SK-N-SH treated with all-trans-retinoic acid at 6 μM for 48 hours (cell line): Measurements from ENCODE around the gene PLA2G12B.

Source experiments
- ARNTL ChIP-seq: fragments of 450-650 bp; formaldehyde crosslinking; IDR thresholded peaks from 2 replicates; pipeline ENCODE4 v1.5.0; 2020; ENCODE audit warnings: low read depth, mild to moderate bottlenecking, moderate library complexity, borderline replicate concordance
- TF ChIP-seq, protein P1 (sequence below): fragments of 250-450 bp; sonication (Bioruptor Pico); IDR thresholded peaks from 2 replicates; pipeline ENCODE4 v1.8.0; 2020; ENCODE audit warnings: mild to moderate bottlenecking, moderate library complexity, borderline replicate concordance
- TF ChIP-seq, protein P2 (sequence below): fragments of 250-450 bp; sonication (Bioruptor Pico); IDR thresholded peaks from 2 replicates; pipeline ENCODE4 v1.5.1; 2021; ENCODE audit warnings: mild to moderate bottlenecking, moderate library complexity

- no peak for TF ChIP-seq ARNTL (CRISPR knock-in tag)
- TF ChIP-seq, protein P1, sequence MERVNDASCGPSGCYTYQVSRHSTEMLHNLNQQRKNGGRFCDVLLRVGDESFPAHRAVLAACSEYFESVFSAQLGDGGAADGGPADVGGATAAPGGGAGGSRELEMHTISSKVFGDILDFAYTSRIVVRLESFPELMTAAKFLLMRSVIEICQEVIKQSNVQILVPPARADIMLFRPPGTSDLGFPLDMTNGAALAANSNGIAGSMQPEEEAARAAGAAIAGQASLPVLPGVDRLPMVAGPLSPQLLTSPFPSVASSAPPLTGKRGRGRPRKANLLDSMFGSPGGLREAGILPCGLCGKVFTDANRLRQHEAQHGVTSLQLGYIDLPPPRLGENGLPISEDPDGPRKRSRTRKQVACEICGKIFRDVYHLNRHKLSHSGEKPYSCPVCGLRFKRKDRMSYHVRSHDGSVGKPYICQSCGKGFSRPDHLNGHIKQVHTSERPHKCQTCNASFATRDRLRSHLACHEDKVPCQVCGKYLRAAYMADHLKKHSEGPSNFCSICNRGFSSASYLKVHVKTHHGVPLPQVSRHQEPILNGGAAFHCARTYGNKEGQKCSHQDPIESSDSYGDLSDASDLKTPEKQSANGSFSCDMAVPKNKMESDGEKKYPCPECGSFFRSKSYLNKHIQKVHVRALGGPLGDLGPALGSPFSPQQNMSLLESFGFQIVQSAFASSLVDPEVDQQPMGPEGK (CRISPR knock-in tag), result no peak
- TF ChIP-seq, protein P2, sequence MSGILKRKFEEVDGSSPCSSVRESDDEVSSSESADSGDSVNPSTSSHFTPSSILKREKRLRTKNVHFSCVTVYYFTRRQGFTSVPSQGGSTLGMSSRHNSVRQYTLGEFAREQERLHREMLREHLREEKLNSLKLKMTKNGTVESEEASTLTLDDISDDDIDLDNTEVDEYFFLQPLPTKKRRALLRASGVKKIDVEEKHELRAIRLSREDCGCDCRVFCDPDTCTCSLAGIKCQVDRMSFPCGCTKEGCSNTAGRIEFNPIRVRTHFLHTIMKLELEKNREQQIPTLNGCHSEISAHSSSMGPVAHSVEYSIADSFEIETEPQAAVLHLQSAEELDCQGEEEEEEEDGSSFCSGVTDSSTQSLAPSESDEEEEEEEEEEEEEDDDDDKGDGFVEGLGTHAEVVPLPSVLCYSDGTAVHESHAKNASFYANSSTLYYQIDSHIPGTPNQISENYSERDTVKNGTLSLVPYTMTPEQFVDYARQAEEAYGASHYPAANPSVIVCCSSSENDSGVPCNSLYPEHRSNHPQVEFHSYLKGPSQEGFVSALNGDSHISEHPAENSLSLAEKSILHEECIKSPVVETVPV (CRISPR knock-in tag), result no peak
Measured at GRCh38 chr10:72956001-72956400, 1.4 kb upstream of the PLA2G12B start.
